NCI-H69 (cell line): ENCODE data around the gene L3MBTL1.
"Not testable (repeated sequence)": the region's sequence is repeated elsewhere in the genome, so short reads cannot be mapped to it uniquely, and the experiment has no call there.

Experiments
- DNase-seq: peaks from one replicate; lab custom pipeline; 2025; lab: John Stamatoyannopoulos, UW

Gene L3MBTL1

GRCh38 chr20:43507150-43508080, at the start of gene L3MBTL1:
Gene L3MBTL1 (plus strand): TSS chr20:43507697. CDS start chr20:43513504, 5,807 bp downstream.
- DNase-seq = peak; percentile 68

GRCh38 chr20:43458422-43458924, 49.0 kb upstream of the L3MBTL1 start:
- DNase-seq = peak; percentile 43

- no peak for DNase-seq
Measured at GRCh38 chr20:43459022-43459942, 48.2 kb upstream of the L3MBTL1 start.

- DNase-seq = no peak
Measured at GRCh38 chr20:43460172-43460829, 47.2 kb upstream of the L3MBTL1 start.

GRCh38 chr20:43460830-43461200, 46.7 kb upstream of the L3MBTL1 start:
- DNase-seq = no peak

GRCh38 chr20:43461894-43462659, 45.4 kb upstream of the L3MBTL1 start:
- no peak for DNase-seq

- DNase-seq = no peak
Measured at GRCh38 chr20:43462660-43463526, 44.6 kb upstream of the L3MBTL1 start.

- DNase-seq = no peak
Measured at GRCh38 chr20:43463527-43464218, 43.8 kb upstream of the L3MBTL1 start.

GRCh38 chr20:43464219-43464790, 43.2 kb upstream of the L3MBTL1 start:
- no peak for DNase-seq

GRCh38 chr20:43465625-43465943, 41.9 kb upstream of the L3MBTL1 start:
- no peak for DNase-seq

GRCh38 chr20:43467589-43467988, 39.9 kb upstream of the L3MBTL1 start:
- DNase-seq = no peak

GRCh38 chr20:43472671-43473380, 34.7 kb upstream of the L3MBTL1 start:
- DNase-seq = no peak

- no peak for DNase-seq
Measured at GRCh38 chr20:43473381-43473704, 34.2 kb upstream of the L3MBTL1 start.

- peak; percentile 7 for DNase-seq
Measured at GRCh38 chr20:43477193-43477592, 30.3 kb upstream of the L3MBTL1 start.

- DNase-seq = no peak
Measured at GRCh38 chr20:43477619-43478018, 29.9 kb upstream of the L3MBTL1 start.

- no peak for DNase-seq
Measured at GRCh38 chr20:43490038-43490437, 17.5 kb upstream of the L3MBTL1 start.

GRCh38 chr20:43492101-43492500, 15.4 kb upstream of the L3MBTL1 start:
- no peak for DNase-seq

GRCh38 chr20:43495388-43495787, 12.1 kb upstream of the L3MBTL1 start:
- DNase-seq = no peak

GRCh38 chr20:43502021-43502420, 5.5 kb upstream of the L3MBTL1 start:
- not testable (repeated sequence) for DNase-seq
